Bronchial epithelial cell (primary cell): ENCODE results near the gene CADPS2. TPM values are rescaled to one million over a fixed set of nuclear protein-coding genes. Genes with fewer than 3 reads are reported as not detected.

Experiments
- DNase-seq: peaks from one replicate; pipeline ENCODE4 v3.0.0-alpha.2; 2010; ENCODE audit warnings: low read depth
- FAIRE-seq: peaks from 2 replicates; lab custom pipeline; 2011; peaks lifted over from hg19 to GRCh38; lab: Jason Lieb, UNC
- H3K27me3 ChIP-seq: 2 replicates; pipeline ENCODE4 v1.5.1; 2011; ENCODE audit warnings: low read length; ENCODE audit not compliant: control insufficient read depth, insufficient read depth
- H3K36me3 ChIP-seq: 2 replicates; pipeline ENCODE4 v1.5.1; 2011; ENCODE audit warnings: low read length; ENCODE audit not compliant: control insufficient read depth, insufficient read depth
- H3K4me3 ChIP-seq: 2 replicates; pipeline ENCODE4 v1.5.1; 2011; ENCODE audit warnings: mild to moderate bottlenecking, low read depth, low read length, control low read depth
- total RNA-seq: library from RNA; depleted of rRNA; stranded (reverse); fragments of >200 nt; gene quantifications from 2 replicates; pipeline ENCODE4 v1.2.1, GENCODE V29; 2014
- TF ChIP-seq, protein P1 (sequence below): IDR thresholded peaks from 2 replicates; pipeline ENCODE4 v1.5.1; 2011; ENCODE audit warnings: mild to moderate bottlenecking, moderate library complexity, low read length, control low read depth, inconsistent platforms; ENCODE audit not compliant: insufficient read depth, severe bottlenecking

The CADPS2 gene
- total RNA-seq, 1 donor from 2014 or later: 4.2 TPM

DNA sequence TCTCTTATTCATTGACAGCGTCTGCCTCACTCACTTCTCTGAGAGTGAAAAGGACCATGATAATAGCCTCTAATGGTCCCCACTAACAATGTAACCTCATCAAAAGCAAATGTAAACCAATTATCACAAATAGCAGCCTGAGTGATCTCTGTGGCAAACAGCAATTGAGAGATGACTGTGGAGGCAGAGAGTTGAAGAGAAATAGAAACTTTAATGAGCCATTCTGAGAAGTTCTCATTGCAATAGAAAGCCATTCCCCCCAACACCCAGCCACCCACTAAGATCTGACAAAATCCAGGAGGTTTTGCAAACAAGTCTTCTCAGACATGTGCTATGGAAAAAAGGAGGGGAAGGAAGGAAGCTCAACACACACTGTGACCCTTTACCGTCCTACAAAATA is 139.3 kb downstream of the CADPS2 start:
- H3K27me3 ChIP-seq: no peaks in the 10 kb centered on the region
- H3K36me3 ChIP-seq: no peaks in the 10 kb centered on the region
- no peak for DNase-seq
- no peak for FAIRE-seq
- TF ChIP-seq, protein P1, sequence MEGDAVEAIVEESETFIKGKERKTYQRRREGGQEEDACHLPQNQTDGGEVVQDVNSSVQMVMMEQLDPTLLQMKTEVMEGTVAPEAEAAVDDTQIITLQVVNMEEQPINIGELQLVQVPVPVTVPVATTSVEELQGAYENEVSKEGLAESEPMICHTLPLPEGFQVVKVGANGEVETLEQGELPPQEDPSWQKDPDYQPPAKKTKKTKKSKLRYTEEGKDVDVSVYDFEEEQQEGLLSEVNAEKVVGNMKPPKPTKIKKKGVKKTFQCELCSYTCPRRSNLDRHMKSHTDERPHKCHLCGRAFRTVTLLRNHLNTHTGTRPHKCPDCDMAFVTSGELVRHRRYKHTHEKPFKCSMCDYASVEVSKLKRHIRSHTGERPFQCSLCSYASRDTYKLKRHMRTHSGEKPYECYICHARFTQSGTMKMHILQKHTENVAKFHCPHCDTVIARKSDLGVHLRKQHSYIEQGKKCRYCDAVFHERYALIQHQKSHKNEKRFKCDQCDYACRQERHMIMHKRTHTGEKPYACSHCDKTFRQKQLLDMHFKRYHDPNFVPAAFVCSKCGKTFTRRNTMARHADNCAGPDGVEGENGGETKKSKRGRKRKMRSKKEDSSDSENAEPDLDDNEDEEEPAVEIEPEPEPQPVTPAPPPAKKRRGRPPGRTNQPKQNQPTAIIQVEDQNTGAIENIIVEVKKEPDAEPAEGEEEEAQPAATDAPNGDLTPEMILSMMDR: no peak
- no peak overlapping the region for H3K4me3 ChIP-seq

DNA sequence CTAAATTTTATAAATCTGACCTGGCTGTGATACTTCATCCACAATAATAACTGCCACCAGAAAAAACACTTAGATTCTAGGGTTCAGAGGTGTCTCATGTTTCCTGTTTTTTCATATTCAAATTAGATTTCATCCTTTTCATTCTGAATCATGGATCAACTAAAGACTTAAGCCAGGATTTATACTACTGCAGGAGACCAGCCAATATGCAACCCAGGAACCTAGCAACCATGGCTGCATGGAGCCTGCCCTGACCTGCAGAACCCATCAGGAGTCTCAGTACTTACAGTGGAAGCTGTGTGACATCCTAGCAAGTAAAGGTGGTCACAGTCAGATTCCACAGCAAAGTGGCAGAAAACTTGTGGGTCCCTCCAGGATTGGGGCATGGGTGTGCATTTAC is 143.0 kb downstream of the CADPS2 start:
- TF ChIP-seq, protein P1: no peak
- FAIRE-seq (no peak), DNase-seq (no peak)

DNA sequence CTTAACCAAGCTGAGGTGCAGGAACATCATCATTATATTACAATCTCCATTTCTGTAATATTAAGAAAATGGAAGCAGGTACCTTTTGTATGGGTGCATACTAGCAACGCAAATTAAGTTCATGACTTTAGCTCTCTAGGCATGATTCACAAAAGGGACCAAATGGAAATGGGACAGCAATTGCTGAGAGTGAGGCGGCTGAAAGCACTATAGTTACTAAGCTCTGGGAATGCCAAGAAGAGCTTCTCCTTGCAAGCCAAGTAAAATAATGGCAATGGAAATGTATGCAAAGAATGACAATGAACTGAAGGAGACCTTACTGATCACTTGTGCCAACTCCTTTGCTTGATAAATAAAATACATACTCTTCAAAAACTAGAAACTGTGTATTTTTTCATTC is 147.3 kb downstream of the CADPS2 start:
- DNase-seq (no peak), FAIRE-seq (no peak)
- Histone ChIP-seq H3K27me3 (no peaks in the 10 kb centered on the region), H3K36me3 (no peaks in the 10 kb centered on the region), H3K4me3 (no peak overlapping the region)
- TF ChIP-seq, protein P1: no peak

More for the DNA sequence above, 143.0 kb downstream of the CADPS2 start:
- Histone ChIP-seq H3K4me3 (no peak overlapping the region), H3K27me3 (no peaks in the 10 kb centered on the region), H3K36me3 (no peaks in the 10 kb centered on the region)

DNA sequence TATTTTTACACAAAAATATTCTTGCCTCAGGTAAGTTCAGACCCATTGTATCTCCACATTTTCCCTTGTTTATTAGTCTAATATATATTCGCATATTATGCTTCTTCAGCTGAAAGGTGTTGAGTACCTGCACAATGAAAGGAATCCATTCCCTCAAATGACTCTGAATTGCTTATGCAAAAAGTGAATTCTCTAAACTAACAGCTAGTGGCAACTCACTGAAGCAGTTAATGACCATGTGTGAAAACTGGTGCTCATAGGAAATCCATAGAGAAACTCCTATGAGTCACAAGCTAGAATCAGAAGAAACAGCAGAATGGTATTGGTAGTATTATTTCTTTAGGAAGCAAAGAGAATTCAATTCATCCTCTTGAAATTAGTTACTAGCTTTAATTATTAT is 150.1 kb downstream of the CADPS2 start:
- Histone ChIP-seq H3K27me3 (no peaks in the 10 kb centered on the region), H3K4me3 (no peak overlapping the region), H3K36me3 (no peaks in the 10 kb centered on the region)
- TF ChIP-seq, protein P1: no peak
- FAIRE-seq: no peak
- peak; percentile 12 for DNase-seq

DNA sequence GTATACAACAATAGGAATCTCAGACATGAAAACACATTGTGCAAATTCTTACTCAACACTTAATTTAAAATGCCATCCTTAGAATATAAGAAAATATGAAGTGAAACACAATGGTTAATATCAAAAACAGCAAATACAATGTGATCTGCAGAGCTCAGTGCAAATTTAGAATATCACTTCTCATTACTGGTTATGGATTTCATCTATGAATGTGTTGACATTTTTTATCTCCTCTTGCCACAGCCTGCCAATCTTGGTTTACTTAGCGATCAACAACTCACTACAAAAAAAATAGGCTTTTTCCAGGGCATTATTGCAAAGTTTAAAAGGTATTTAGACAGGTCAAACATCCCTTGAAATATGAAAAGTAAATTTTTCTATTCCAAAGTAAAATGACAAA is 158.5 kb downstream of the CADPS2 start:
- DNase-seq: no peak
- Histone ChIP-seq H3K36me3 (no peaks in the 10 kb centered on the region), H3K27me3 (no peaks in the 10 kb centered on the region), H3K4me3 (no peak overlapping the region)
- no peak for FAIRE-seq
- TF ChIP-seq, protein P1: no peak

DNA sequence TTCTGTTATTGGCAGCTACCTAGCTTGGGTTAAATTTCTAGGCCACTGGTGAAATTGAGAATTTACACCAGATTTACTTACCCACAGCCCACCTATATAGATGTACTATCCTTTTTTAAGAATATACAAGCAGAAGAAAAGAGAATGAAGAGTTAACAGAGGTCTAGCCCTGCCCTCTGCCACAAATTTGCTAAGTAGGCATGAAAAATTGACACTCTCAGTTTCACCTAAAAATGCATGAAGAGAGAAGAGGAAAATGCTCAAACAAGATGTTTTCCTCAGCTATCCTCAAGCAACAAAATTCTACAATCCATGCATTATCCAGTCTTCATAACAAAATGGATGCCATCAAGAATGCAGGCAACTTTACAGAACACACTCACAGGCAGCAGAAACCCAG is 158.9 kb downstream of the CADPS2 start:
- FAIRE-seq: no peak
- H3K4me3 ChIP-seq: no peak overlapping the region
- DNase-seq: no peak
- TF ChIP-seq, protein P1: no peak
- no peaks in the 10 kb centered on the region for H3K36me3 ChIP-seq
- no peaks in the 10 kb centered on the region for H3K27me3 ChIP-seq
